GM19395 (cell line): ENCODE data around the gene DCC.

ENCODE experiments used
- ATAC-seq: cut with Tn5 transposase; IDR thresholded peaks from one replicate; pipeline ENCODE4 v1.9.1; 2021; ENCODE audit warnings: mild to moderate bottlenecking, moderate library complexity; ENCODE audit not compliant: unreplicated experiment

Gene DCC

DNA sequence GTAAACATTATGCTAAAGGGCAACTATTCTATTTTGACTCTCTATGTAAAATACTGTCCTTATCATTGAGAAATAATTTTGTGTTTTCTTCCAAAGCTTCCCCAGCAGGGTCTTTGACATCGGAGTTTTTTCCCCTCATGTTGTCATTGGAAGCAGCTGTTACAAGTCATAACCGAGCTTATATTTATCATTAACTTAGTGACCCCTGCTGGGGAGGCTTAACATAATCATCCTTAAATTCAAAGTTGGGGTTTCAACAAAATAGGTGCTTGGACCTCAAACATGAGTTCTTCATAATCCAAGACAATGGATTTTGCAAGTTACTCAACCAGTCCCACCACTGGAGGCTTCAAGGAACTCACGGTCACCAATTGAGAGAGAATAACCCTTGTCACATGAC lies 330.9 kb downstream of the DCC start:
- ATAC-seq: no peak

DNA sequence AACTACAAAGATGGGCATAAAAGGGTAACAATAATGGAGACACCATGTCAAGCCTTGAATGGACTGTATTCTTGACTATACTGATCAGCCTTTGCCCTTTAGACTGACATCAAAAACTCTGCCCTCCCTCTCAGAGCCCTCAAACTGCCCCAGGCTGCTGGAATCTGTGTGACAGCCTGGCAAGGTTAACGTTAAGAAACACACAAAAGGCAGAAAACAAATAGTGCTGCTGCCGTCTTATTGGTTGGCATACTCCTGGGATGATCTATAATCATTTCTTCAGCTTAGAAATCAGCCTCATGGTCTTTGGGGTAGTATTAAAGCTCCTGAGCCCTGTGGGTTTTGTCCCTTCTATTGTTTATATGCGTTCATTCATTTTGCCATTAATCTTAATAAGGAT lies 338.0 kb downstream of the DCC start:
- ATAC-seq: no peak

DNA sequence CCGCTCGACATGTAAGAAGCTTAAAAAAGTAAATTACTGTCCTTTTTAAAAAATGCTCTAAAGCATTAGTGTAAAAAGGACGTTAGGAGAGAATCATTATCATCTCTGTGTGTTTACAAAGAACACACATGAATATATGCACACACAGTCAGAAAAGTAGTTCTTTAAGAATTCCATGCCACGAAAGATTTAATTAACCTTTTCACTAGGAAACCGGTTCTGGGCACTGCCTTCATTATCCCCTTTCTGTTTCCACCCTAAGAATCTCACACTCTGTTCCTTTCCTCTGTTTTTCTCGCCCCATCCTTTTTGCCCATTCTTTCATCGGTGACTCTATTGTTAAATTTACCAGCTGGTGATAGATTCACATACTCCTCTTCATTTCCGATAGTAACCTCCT lies 338.6 kb downstream of the DCC start:
- ATAC-seq: no peak

DNA sequence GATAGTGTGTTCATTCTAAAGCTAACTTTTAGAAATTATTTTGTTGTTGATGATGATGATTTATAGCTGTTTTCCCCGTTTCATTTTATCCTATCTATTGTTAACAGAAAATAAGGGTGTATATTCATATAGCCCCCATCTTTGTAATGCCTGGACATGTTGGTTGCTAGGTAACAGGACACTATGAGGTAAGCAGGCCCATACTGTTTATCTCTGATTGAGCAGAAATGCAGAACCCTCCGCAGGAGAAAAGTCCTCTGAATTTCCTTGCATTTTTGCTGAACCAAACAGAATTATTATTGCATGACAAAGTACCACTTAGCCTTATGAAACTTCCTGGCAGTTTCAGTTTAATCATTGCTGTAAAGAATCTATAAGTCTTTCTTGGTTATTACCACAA lies 339.4 kb downstream of the DCC start:
- no peak for ATAC-seq

DNA sequence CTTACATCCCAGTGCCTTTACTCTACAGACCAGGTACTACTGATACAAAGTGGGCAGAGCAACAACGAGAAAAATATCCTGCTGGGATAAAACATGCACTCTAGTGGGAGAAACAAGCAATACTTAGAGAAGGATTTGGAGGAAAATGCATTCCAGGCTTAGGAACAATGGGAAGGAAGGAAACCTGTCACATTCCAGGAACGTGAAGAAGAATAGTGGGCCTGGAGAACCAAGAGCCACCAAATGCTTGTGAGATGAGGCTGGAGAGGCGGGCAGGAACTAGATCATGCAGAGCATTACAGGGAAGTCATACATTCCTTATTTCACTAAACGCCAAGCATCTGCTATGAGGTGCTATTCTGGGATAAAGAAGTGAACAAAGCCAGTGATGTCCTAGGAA lies 342.3 kb downstream of the DCC start:
- no peak for ATAC-seq

DNA sequence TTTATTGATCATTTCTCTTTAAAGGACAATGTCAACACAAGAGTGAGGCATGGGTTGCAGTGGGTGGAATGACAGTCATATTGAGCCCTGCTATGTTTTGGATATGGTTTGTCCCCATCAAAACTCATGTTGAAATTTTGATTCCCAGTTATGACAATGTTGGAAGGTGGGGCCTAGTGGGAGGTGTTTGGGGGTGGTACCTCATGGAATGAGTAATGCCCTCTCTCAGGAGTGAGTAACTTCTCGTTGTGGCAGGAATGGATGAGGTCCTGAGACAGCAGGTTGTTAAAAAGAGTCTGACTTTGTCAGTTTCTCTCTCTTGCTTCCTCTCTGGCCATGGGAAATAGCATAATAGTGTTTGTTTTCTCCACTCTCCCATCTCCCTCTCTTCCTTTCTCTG lies 345.3 kb downstream of the DCC start:
- no peak for ATAC-seq

DNA sequence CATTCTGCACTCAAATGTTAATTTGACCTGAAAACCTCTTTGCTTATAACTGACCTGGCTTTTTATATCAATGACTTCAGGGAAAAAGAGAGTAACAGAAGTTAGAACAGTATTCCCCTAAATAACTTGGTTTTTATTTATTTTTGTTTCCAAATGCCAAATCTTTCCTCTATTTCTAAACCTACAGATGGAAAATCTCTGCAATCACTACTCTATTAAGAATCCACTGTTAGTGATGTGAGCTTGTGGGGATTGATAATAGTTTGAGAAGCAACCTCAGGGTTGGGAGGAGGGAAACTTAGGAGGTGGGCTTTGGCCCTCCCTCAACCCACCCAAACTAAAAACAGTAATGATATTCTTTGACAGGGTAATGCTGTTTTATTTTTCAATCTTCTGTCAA lies 351.8 kb downstream of the DCC start:
- ATAC-seq: no peak

DNA sequence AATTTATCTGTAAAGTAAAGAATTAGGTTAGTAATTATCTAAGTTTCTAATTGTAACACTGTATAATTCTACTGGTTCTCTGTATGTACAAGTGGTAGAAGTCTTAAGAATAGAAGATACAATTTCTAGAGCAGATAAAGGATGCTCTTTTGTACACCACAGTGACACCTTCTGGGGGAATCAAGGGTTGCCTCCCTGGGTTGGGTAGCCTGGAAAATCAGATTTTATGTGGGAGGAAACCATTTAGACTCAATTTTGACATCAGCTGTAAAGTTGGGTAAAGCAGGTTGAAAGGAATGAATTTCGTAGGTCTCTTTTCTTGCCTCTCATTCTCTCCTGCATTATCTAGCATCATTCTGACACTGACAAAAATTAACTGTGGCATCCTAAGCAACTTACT lies 354.8 kb downstream of the DCC start:
- peak; percentile 56 for ATAC-seq

DNA sequence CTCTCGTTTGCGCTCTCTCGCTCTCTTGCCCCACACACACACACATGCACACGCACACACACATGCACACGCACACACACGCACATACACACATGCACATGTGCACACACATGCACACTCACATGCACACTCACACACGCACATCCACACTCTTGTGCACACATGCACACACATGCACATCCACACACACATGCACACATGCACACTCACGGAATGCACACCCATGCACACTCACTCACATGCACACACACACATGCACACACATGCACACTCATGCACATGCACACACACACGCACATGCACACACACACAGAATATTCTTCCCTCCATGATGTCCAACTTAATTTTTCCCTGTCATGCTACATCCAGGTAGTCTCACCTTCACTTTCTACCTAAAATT lies 360.1 kb downstream of the DCC start:
- ATAC-seq: no peak

DNA sequence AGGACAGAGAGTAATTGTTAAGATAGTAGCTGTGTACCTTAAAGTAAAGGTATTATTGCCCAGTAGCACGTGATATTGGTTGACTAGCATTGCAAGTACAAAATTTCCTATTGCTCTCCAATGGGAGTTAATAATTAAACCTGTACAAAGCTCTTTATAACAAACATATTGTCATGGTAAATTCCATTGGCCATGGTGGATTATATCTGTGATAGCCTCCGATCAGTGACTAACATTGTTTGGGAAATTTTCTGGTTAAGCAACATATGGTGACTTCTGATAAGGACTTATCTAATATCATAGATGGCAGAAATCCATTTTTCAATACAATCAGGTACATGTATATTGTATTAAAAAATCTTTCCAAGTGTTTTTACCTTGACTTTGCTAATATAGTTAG lies 360.8 kb downstream of the DCC start:
- no peak for ATAC-seq

DNA sequence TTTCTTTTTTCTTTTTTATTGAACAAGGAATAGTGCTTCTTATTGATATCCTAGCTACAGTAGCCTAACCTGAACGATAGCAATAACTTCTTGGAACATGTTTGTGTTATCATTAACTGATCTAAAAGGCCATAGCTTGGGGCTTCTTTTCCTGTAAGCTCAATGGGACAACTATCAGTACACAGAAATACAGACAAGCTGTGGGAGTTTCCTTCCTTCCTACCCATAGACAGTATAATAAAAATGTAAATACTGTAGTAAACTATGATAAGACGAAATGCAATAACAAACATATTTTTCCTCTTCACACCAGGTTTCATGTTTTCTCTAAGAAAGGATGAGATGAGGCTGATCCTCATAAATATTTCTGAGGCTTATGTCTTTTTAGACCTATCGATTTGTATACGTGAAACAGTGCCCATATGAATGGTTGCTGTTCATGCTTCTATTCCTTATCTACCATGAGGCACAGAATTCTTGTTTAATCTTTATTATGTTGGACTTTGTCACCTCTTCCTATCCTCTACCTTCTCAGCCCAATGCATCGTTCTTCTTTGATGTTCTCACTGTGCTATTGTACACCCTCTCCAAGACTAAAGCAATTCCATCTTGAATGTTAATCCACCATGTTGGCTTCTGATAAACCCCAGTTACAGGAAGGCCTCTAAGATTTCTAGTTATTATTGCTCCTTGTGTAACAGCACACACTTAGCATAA lies 361.4 kb downstream of the DCC start:
- ATAC-seq: no peak

DNA sequence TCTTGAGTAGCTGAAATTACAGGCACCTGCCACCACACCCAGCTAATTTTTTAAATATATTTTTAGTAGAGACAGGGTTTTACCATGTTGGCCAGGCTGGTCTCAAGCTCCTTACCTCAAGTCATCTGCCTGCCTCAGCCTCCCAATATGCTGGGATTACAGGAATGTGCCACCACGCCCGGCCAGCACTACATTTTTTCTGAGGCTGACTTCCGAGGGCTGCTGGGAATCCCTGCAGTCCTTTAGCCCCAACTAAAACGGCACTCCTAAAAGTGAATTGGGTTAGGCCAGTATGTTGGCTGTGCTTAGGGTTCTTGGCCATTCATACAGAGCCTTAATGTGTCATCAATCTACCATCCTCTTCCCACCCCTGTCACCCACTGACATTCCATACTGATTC lies 375.4 kb downstream of the DCC start:
- ATAC-seq: no peak

DNA sequence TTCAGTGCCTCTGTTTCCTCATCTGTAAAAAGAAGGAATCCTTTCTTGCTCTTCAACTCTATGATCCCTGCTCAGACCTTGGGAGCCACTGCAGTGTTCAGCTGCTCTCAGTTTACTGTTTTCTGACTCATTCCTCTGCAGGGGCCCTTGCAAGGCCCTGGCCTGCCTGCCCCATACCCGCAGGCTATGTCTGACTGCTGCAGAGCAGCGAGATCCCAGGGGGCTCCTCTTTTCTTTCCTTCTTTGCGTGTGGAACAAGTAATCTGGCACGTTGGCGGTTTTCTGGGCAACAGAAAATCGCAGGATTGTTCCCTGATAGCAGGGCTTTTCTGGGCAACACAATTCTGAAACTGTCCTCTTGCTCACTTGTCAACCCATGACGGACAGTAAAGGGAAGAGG lies 376.0 kb downstream of the DCC start:
- ATAC-seq: no peak

DNA sequence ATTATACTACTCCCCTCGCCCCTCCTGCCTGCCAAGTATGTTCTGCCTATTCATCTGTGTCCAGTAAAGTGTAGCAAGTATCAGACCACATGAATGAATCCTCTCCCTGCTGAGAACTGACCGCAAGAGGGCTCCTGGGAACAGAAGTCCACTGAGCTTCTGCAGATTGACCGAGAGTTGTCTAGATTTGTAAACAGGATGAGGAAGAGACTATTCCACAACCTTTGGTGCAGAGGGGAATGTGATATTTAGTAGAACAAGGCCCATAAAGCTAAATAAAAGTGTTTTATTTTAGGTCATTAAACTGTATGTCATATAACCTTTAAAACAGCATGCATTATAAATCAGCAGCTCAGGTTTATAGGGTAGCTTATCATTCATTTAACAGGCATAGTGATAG lies 377.0 kb downstream of the DCC start:
- no peak for ATAC-seq

DNA sequence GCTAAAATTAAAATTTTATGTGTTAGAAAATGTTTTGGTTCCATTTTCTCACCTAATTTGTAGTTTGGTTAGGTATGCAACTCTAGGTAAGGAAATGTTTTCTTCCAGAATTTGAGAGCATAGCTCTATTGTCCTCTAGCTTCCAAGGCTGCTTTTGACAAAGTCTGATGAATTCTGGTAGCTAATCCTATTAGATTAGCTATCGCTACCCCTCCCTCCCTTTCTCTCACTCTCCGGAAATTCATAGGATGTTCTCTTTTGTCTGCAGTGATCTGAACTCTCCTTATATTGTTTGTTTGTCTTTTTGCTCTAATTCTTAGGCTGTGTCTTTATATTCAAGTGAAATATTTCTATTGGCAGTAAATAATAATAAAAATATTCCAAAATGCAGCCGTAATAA lies 382.9 kb downstream of the DCC start:
- no peak for ATAC-seq

DNA sequence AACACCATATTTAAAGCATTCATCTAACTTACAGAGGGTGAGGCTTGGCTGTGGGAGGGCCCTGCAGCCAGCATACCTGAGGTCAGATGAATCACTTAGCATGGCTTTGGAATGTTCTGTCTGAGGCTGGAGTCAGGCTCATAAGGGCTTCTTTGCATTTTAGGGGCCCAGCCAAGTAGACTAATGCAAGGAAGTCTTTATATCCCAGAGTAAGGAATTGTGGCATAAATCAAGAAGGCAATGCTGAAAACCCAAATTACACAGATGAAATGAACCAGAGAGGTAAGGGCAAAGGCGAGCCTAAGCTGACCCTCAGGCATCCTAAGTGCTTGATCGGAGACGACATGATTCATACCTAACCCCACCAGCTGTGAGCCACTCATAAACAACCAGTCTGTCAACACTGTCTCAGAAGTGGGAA lies 383.6 kb downstream of the DCC start:
- ATAC-seq: no peak

DNA sequence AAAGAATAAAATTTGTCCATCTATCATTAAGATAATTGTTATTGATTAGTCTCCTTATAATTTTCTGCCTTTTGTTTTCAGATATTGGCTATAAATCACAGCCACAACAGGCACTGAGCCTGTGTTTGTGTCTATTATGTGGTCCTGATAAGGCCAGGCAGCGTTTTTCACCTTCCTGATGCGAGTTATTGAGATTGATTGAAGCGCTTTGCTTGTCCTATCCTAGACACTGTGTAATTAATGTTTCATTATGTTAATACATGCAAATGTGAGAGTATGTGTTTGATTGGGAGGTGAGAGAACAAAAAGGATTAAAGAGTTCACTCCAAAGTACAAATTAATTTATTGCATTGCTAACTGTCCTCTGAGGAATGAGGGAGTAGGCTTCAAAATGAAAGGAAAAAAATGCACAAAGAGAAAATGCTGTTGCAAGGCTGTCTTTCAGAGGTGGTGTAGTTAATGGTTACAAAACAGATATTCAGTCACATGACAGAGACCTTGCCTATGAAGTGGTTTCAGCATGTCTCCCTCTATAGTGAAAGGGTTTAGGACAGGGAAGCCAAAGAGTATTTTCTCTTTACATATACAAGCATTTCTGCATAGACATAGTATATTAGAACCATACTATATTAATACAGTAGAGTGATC lies 391.1 kb downstream of the DCC start:
- no peak for ATAC-seq

DNA sequence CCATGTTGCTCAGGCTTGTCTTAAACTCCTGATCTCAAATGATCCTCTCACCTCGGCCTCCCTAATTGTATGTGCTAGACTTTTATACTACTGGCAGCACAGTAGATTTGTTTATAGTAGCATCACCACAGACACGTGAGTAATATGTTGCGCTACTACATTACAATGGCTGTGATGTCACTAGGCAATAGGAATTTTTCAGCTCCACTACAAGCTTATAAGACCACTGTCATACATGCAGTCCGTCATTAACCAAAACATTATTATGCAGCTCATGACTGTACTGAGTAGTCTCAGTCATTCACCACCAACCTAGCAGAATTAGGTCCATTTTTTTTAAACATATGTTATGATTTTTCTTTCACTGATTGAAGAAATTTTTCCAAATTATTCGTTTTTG lies 398.9 kb downstream of the DCC start:
- no peak for ATAC-seq

DNA sequence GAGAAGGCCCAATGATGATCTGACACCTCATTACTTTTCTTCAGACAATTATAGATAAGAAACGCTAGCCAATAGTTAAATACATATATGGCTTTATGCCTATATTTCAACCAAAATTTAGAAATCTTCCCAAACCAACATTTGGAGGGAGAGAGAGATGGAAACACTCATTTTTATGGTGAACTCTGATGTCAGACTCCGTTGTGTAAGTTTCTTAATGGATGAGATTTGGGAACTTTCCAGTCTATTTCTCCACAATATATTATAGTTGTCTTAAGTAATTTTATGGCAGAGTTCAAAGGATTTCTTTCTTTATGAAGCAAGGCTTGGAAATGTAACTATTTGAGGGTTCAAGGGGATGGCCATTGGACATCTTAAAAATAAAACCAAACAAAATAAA lies 407.0 kb downstream of the DCC start:
- no peak for ATAC-seq

DNA sequence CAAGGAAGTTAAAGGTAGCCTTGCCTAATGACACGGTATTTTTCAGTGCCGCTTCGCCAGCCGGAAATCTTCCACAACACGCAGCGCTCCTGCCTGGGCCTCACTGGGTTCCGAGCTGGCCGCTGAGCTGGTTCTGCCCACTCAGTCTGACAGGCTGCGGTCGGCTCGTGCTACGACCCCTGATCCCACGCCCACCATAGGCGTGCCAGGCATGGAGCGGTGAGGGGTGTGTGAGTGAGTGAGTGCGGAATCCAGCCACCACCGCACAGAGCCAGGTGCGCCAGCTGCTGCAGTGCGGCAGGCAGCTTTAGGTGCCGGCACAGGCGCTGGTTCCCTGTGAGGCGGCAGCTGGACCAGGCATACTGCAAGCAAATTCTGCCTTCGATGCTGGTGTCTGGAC lies 407.9 kb downstream of the DCC start:
- no peak for ATAC-seq

DNA sequence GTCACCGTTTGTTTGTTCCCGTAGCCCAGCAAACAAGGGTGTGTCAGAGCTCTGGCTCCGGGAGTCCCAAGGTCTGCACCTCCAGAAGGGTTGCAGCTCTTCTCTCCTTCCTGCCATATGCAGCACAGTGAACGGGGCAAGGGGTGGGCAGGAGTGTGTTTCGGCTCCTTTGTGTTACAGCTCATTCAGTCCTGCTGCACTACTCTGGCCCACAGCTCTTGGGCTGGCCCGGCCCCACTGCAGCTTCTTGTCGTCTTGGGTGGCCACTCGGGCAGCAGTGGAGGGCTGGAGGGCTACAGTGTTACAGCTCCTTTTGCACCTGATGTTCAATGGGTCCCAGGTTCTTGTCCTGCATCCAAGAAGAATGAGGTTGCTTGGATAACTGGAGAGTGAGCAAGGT lies 408.3 kb downstream of the DCC start:
- no peak for ATAC-seq

DNA sequence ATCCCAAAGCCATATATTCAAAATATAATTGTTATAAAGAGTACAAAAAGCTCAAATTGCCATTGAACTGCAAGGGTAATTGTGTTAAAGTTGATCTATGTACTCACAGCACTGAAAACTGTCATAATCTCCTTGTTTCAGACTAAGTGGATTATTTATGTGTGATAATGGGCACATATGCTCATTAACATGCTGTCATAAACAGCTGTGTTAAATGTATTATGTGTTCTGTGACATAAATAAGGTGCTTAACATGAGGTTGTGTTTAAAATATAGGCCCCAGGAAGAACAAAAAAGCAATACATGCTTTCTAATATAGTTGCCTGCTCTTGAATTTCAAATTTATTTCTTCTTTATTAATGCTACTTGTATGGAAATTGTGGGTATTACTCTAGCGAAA lies 409.5 kb downstream of the DCC start:
- no peak for ATAC-seq

DNA sequence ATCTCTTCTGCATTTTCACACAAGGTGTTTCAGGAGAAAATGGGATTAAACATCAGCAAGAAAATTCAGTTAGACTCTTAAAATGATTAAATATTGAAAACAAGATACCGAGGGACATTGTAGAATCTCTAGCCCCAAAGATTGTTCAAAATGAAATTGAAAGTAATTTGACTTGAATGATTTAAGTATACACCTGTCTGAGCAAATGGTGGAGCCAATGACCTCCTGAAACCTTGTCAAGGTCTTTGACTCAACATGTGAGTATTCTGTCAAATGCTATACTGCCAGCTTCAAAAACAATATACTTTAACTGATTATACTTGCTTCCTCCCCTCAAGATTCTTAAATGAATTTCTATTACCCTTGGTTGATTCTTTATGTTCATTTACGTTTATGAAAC lies 411.0 kb downstream of the DCC start:
- ATAC-seq: no peak
